Inferior parietal cortex (tissue), 1 donor: ENCODE measurements around the gene ZSWIM8.
"Not testable (repeated sequence)": the region's sequence is repeated elsewhere in the genome, so short reads cannot be mapped to it uniquely, and the experiment has no call there.

Experiments
- DNase-seq: peaks from one replicate; pipeline ENCODE4 v3.0.0-alpha.2; 2016; ENCODE audit errors: extremely low spot score

The ZSWIM8 gene, protein sequence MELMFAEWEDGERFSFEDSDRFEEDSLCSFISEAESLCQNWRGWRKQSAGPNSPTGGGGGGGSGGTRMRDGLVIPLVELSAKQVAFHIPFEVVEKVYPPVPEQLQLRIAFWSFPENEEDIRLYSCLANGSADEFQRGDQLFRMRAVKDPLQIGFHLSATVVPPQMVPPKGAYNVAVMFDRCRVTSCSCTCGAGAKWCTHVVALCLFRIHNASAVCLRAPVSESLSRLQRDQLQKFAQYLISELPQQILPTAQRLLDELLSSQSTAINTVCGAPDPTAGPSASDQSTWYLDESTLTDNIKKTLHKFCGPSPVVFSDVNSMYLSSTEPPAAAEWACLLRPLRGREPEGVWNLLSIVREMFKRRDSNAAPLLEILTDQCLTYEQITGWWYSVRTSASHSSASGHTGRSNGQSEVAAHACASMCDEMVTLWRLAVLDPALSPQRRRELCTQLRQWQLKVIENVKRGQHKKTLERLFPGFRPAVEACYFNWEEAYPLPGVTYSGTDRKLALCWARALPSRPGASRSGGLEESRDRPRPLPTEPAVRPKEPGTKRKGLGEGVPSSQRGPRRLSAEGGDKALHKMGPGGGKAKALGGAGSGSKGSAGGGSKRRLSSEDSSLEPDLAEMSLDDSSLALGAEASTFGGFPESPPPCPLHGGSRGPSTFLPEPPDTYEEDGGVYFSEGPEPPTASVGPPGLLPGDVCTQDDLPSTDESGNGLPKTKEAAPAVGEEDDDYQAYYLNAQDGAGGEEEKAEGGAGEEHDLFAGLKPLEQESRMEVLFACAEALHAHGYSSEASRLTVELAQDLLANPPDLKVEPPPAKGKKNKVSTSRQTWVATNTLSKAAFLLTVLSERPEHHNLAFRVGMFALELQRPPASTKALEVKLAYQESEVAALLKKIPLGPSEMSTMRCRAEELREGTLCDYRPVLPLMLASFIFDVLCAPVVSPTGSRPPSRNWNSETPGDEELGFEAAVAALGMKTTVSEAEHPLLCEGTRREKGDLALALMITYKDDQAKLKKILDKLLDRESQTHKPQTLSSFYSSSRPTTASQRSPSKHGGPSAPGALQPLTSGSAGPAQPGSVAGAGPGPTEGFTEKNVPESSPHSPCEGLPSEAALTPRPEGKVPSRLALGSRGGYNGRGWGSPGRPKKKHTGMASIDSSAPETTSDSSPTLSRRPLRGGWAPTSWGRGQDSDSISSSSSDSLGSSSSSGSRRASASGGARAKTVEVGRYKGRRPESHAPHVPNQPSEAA (N-terminal part only)

DNA sequence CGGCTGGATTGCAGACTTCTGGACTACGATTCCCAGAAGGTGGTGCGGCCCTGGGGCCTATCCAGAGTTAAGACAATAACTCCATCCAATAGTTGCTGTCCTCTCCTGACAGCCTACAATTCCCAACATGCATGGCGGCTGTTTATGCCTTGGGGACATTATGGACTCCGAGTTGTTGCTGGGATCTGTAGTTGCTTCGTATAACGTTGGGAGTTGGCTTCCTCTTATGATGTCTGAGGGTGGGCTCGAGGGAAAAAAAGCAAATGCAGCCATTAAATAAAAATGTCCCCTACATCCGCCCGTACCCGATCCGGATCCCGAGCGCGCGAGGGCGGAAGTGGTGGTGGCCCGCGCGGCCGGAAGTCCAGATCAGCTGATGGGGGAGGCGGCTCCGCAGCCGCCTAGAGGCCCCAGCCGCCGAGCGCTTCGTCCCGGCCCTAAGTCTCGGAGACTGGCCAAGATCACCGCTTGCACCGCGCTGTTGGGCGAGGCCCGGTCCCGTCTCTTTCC lies at the start of gene ZSWIM8:
ZSWIM8 (plus strand) TSS at position 396 of the 510 bp plus-strand sequence. CDS start 273 bp downstream, outside the sequence.
- peak; percentile 98 for DNase-seq

DNA sequence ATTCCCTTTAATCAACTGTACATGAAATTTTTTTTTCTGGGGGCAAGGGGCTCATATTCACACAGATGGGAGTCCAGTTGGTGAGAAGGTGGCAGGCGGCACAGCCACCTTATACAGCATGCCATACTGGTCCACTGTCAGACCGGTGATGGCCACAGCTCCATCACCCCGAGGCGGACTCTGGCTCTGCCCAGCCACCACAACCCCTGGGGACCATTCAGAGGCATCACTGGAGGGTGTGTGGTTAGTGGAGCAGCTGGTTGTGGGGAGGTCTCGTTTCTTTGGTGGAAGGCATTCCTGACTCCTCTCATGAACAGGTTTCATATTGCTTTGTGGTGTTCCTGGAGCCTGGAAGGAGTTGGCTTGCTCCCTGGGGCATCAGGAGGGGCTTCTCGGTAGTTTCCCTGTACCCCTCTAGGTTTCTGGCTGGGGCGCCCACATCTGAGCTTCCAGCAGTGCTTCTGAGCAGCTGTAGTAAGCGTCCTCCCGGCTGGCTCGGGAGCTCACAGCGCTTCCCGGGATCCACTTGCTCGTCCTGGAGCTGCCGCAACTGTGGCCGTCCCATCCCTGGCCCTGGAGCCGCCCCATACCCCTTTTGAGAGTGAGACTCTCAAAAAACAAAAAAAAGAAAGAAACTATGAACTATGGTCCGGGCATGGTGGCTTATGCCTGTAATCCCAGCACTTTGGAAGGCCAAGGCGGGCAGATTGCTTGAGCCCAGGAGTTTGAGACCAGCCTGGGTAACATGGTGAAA lies 44.7 kb upstream of the ZSWIM8 start:
- not testable (repeated sequence) for DNase-seq

DNA sequence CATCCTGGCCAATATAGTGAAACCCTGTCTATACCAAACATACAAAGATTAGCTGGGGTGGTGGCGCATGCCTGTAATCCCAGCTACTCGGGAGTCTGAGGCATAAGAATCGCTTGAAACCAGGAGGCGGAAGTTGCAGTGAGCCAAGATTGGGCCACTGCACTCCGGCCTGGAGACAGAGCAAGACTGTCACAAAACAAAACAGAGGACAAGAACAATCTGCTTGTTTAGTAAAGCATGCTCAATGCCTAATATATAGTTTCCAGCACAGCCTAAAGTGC lies 43.0 kb upstream of the ZSWIM8 start:
- no peak for DNase-seq

DNA sequence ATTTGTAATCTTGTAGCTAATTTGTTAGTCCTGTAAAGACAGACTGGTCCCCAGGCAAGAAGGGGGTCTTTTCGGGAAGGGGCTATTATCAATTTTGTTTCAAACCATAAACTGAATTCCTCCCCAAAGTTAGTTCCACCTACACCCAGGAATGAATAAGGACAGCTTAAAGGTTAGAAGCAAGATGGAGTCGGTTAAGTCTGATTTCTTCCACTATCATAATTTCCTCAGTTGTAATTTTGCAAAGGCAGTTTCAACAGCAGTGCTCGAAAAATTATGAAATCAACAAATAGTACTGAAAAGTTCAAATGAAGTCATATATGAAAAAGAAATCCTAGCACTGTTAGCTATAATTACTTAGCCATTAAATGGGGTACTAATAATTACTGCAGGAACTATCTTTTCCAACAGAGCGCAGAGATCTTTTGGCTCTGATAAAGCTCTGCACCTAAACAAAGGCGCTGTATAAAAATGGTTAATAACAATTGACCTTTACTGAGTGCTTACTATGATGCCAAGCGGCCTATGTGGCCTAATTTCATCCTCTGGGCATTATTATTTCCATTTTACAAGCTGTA lies 42.0 kb upstream of the ZSWIM8 start:
- no peak for DNase-seq

DNA sequence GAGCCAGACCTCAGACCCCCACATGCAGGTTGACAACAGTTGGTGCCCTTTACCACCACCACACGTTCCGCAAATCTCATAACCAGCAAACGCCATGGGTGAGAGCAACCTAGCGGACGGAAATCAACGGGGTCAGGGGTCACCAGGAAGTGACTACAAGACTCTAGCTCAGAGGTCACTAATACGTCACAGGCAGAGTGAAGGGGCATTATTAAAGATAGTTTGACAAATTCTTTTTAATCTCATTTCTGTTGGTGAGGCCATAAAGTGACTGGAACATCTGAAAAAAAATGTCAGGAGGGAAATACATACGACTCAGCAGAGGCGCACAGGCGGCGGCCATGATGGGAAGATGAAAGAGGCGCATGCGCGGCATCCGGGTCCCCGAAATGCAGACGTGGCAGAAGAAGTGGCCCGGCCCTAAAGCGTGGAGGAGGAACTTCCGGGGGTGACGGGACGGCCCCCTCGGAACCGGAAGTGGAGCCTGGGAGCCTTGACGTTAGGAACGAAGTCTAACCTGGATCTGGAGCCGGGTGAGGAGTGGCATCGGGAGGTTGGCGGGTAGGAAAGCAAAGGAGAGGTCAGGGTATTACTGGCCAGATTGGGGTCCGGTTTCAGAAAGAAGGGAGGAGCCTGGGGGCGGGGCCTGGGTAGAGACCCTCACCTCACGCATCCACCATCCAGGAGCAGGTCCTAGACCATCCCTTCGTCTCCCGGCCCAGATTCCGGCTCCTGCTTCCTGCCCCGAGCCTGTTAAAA lies 41.3 kb upstream of the ZSWIM8 start, which contains the start of gene SEC24C:
SEC24C (plus strand) TSS at position 468 of the 759 bp plus-strand sequence. CDS start 2,461 bp downstream, outside the sequence.
- DNase-seq: peak; percentile 98

DNA sequence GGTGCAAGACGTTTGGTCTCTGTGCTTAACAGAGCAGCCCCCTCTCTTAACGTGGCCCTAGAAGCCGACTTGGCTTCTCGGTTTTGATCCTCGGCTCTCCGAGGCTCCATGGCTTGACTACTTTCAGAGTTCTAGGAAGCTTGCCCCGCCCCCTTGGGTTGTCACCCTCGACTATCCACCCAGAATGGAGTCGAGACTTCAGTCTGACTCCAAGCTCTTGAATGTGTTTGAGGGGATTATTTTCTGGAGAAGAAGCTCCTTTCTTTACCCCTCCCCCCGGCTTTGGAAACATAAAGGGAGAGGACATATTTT lies 40.8 kb upstream of the ZSWIM8 start:
- peak; percentile 35 for DNase-seq

DNA sequence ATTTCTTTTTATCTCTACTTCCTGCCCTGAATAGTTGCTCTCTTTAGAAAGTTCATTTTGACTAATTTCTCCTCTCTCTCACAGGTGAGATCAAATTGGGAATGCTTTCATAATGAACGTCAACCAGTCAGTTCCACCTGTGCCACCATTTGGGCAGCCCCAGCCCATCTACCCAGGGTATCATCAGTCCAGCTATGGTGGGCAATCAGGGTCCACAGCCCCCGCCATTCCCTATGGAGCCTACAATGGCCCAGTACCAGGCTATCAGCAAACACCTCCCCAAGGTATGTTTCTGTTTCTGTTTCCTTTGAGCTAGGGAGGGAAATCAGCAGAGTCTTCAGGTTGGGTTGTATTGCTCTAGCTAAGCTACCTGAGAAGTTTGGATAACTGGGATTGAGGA lies 38.7 kb upstream of the ZSWIM8 start:
- no peak for DNase-seq

DNA sequence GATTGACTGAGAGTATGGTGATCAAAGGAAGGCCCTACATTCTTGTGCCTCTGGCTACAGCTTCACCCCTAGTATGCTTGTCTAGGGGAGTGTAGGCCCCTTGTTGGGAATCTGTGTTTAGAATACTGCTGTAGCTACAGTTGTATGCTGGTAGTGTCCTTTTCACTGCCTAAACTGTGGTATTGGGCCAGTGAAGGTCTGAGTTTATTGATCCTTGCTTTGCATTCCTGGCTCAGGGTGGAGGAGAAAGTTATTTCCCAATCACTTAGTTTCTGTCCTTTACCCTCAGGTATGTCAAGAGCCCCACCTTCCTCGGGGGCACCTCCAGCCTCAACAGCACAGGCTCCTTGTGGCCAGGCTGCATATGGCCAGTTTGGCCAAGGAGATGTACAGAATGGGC lies 34.6 kb upstream of the ZSWIM8 start:
- no peak for DNase-seq

DNA sequence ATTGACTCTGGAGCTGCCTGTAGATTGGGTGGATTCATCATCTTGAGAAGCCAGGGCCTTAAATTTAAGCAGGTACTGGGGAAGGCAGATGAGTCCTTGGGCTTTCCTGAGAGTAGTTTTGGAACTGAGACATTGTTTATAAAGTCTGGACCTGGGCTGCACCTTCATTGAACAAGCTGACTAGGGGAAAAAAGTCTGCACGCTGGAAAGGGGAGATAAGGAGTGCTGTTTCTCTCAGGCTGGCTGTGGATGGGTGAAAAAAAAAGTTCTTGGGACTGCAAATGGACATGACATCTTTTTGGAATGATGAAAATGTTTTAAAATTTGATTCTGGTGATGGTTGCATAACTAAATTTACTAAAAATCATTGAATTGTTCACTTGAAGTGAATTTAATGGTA lies 29.2 kb upstream of the ZSWIM8 start:
- no peak for DNase-seq

DNA sequence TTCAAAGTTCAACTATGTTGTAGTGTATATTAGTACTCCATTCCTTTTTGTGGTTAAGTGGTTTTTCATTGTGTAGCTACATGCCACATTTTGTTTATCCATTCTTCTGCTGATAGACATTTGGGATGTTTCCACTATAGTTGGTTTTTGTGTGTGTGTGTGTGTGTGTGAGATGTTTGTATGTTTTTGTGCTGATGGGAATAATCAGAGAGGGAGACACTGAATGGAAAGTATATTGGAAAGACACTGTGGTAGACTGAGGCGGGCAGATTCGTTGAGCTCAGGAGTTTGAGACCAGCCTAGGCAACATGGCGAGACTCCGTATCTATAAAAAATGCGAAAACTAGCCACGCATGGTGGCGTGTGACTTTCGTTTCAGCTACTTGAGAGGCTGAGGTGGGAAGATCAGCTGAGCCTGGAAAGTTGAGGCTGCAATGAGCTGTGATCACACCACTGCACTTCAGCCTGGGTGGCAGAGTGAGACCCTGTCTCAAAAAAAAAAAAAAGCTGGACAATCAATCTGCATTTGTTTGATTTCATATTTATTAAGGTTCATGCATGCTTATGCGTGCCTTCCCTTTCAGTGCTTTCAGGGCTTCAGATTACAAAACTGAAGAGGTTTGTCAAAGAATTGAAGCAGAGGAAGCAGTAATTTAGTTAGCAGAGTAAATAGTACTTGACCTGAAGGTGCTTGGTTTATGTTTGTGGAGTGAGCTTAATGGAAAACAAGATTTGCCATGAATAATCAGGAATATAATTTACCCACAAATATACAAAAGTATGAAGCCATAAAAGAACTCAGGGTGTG lies 26.5 kb upstream of the ZSWIM8 start:
- DNase-seq: no peak

DNA sequence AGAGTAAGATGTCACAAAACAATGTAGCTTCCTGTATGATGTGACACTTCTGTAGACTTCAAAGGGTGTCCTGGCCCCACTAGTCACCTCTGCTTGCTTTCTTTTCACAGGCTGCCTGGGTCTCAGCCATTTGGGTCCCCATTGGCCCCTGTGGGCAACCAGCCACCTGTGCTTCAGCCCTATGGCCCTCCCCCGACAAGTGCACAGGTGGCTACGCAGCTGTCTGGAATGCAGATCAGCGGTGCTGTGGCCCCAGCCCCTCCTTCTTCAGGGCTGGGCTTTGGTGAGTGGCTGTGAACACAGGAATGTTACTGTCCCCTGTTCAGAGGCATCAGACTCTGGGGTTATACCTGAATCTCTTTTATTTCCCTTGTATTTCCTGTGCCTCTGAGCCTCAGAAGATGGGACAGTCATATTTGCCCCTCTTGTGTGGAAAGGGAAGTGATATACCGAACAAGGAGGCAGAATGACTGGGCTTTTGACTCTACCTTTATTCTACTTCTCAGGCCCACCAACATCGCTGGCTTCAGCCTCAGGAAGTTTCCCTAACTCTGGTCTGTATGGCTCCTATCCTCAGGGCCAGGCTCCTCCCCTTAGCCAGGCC lies 25.8 kb upstream of the ZSWIM8 start:
- DNase-seq: no peak

DNA sequence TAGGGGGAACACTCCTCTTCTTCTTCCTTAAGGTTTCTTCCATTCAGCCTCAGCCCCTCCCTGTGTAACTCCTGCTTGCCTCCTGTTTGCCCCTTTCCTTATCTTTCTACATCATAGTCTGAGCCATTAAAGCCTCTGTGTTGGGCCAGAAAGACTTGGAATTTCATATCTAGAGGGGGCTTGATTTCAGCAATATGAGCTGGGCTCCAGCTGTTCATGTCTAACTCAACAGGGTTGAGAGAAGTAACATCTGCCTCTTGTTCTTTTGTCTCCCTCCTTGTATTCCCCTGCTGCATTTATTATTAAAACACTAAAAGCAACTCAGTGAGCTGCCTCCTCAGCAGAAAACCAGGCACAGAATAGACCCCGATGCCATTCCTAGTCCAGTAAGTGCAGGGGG lies 23.6 kb upstream of the ZSWIM8 start:
- DNase-seq: no peak

DNA sequence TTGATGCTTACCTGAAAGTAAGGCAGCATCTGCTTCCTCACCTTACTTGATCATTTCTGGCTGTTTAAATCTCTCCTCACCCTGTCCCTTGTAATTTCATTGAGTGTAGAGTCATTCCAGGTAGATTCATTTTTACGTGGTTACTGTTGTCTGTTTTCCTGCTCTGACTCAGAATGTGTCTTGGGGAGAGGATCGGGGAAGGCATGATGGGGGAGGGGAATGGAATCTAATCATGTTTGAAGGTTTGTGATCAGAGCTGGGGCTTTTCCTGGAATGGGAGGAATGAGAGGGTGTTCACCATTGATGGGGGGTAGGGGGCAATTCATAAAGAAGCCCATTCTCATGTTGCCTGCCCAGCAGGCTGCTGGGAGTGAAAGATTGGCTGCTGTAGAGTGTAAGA lies 22.5 kb upstream of the ZSWIM8 start:
- no peak for DNase-seq

DNA sequence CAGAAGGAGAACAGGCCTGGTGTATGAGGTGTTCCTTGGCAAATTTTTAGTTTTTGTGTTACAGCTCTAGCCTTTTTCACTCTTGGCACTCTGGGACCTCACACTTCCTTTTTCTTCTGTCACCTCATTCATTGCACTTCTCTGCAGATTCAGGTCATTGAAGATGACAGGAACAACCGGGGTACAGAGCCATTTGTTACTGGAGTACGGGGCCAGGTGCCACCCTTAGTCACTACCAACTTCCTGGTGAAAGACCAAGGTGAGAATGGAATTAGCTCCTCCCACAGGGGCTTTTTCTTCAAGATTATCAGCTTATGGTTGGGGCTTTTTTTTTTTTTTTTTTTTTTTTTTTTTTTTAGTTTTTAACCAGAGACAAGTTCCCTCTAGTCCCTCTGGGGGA lies 22.1 kb upstream of the ZSWIM8 start:
- no peak for DNase-seq

DNA sequence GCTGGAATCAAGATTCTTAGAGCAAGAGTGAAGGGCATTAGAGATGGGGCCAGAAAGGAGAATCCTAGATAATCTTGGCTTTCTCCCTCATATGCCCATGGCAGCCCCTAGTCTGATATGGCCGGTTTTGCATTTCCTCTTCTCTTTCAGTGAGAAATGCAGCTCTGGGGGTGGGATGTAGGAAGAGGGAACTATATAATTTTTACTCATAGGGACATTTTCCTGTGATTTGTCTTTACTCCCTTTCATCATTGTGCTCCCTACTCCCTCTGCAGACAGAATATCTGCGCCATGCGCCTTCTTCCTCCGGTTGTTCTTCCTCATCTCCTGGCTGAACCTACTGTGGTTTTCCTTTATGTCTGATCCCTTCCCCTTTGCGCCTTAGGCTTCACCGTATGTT lies 20.3 kb upstream of the ZSWIM8 start:
- DNase-seq: no peak

DNA sequence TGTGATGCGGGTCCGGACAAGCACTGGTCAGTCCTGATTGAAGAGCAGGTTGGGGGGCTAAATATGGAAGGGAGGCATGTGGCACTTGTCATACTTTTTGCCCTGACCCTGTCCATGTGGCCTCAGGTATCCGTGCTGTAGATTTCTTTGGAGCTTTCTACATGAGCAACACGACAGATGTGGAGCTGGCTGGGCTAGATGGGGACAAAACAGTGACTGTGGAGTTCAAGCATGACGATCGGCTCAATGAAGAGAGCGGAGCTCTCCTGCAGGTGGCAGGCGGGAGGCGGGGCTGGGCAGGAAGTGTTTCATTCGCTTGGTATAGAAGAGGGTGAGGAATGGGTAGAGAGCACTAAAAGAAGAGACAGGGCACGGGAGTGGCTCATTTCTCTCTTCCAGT lies 16.5 kb upstream of the ZSWIM8 start:
- no peak for DNase-seq

DNA sequence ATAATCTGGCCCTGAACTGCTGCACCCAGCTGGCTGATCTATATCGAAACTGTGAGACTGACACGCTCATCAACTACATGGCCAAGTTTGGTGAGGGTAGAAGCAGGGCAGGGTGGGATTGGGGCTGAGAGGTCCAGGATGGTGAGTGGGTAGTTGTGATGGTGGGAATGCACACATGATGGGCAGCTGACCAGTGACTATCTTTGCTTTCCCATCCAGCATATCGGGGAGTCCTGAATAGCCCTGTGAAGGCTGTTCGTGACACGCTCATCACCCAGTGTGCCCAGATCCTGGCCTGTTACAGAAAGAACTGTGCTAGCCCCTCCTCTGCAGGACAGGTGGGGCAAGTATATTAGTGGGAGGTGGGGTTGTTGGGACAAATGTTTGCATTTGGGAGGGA lies 16.0 kb upstream of the ZSWIM8 start:
- DNase-seq: no peak

DNA sequence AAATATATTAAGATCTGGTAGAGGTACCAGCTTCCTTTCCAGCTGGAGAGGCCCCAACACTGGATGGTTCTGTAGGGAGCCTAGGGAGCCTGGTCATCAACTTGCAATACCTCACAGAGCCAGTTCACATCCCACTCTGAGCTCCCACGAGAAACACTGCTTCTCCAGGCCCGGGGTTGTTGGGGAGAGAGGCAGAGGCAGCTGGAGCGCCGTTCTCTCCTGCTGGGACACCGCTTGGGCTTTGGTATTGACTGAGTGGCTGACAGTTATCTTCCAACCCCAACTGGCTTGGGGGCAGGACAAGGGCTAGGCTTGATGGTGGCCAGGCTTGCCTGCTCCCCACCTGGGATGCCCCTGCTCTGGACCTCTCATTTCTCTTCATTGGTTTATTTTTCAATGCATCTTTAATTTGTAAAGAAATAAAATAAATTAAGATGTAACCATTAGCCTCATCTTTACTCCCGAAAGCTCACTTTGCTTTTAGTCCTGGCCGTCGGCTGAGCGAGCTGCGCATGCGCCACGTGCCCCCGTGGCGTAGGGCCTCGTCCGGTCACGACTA lies 13.6 kb upstream of the ZSWIM8 start:
- DNase-seq: peak; percentile 91
